GM12875 (cell line): Measurements from ENCODE around the gene MARVELD3.
"Not testable (repeated sequence)": the region's sequence is repeated elsewhere in the genome, so short reads cannot be mapped to it uniquely, and the experiment has no call there.

Experiments
- H3K4me3 ChIP-seq: one replicate; pipeline ENCODE4 v1.5.1; 2011; ENCODE audit warnings: low read depth, low read length, control low read depth
- CTCF ChIP-seq: IDR thresholded peaks from 2 replicates; pipeline ENCODE4 v1.5.1; 2011; ENCODE audit warnings: low read depth, mild to moderate bottlenecking, control low read depth, inconsistent platforms, low read length, moderate library complexity, borderline replicate concordance; ENCODE audit not compliant: insufficient read depth

The MARVELD3 gene

GRCh38 chr16:71673582-71673973 is 47.6 kb downstream of the MARVELD3 start:
- TF ChIP-seq CTCF: no peak
- H3K4me3 ChIP-seq: no peak overlapping the region

GRCh38 chr16:71674229-71674628 is 48.2 kb downstream of the MARVELD3 start:
- H3K4me3 ChIP-seq: no peak overlapping the region
- TF ChIP-seq CTCF: no peak

GRCh38 chr16:71675380-71675779 is 49.4 kb downstream of the MARVELD3 start:
- TF ChIP-seq CTCF: no peak
- H3K4me3 ChIP-seq: no peak overlapping the region

- no peak for TF ChIP-seq CTCF
- no peak overlapping the region for H3K4me3 ChIP-seq
Observed at GRCh38 chr16:71676236-71676635, 50.3 kb downstream of the MARVELD3 start.

GRCh38 chr16:71681360-71681759 is 55.4 kb downstream of the MARVELD3 start:
- H3K4me3 ChIP-seq: no peak overlapping the region
- TF ChIP-seq CTCF: no peak

- not testable (repeated sequence) for H3K4me3 ChIP-seq
Observed at GRCh38 chr16:71684280-71684679, 58.3 kb downstream of the MARVELD3 start.
